Spleen (tissue), 11 donors: ENCODE data around the gene ART4. TPM values are rescaled to one million over a fixed set of nuclear protein-coding genes. Genes with fewer than 3 reads are reported as not detected.

Experiments used
- DNase-seq: peaks from one replicate; pipeline ENCODE4 v3.0.0-alpha.2; 2020
- H3K27ac ChIP-seq, 8 donors: fragments of 200-600 bp; sonication (generic) in 7 of 8; 1 replicate in 4 of 8; 2 replicates in 4 of 8; pipeline versions ENCODE4 v1.5.0 to v1.8.0; 2016 to 2021; ENCODE audit warnings: inconsistent platforms in 4 of 8, mild to moderate bottlenecking in 4 of 8, moderate library complexity in 1 of 8
- H3K27me3 ChIP-seq, 7 donors: fragments of 200-600 bp; sonication (generic) in 6 of 7; replicated peaks in 1 of 7; 1 replicate in 4 of 7; 2 replicates in 3 of 7; pipeline versions ENCODE4 v1.5.0 to v1.8.0; 2016 to 2021; ENCODE audit warnings: inconsistent platforms in 3 of 7, mild to moderate bottlenecking in 1 of 7
- H3K36me3 ChIP-seq, 6 donors: fragments of 200-600 bp; sonication (generic) in 5 of 6; 1 replicate in 4 of 6; 2 replicates in 2 of 6; pipeline versions ENCODE4 v1.5.0 to v1.8.0; 2016 to 2021; ENCODE audit warnings: inconsistent platforms in 2 of 6
- H3K4me1 ChIP-seq, 6 donors: fragments of 200-600 bp; sonication (generic) in 5 of 6; 1 replicate in 3 of 6; 2 replicates in 3 of 6; pipeline versions ENCODE4 v1.5.0 to v1.8.0; 2016 to 2021; ENCODE audit warnings: inconsistent platforms in 3 of 6
- H3K4me3 ChIP-seq, 8 donors: fragments of 200-600 bp; sonication (generic) in 7 of 8; 1 replicate in 4 of 8; 2 replicates in 4 of 8; pipeline versions ENCODE4 v1.5.0 to v1.8.0; 2016 to 2021; ENCODE audit warnings: inconsistent platforms in 4 of 8, mild to moderate bottlenecking in 4 of 8, moderate library complexity in 2 of 8
- H3K9me3 ChIP-seq, 8 donors: fragments of 200-600 bp; sonication (generic) in 7 of 8; 1 replicate in 4 of 8; 2 replicates in 4 of 8; pipeline versions ENCODE4 v1.5.0 to v1.8.0; 2016 to 2021; ENCODE audit warnings: inconsistent platforms in 4 of 8
- POLR2A ChIP-seq, 3 donors: fragments of 450-650 bp; IDR thresholded peaks; one replicate each; pipeline ENCODE4 v1.5.1; 2017; ENCODE audit warnings: antibody characterized with exemption in 3 of 3, mild to moderate bottlenecking in 1 of 3
- POLR2AphosphoS5 ChIP-seq, 3 donors: sonication (generic); formaldehyde crosslinking; IDR thresholded peaks; one replicate each; pipeline ENCODE4 v1.5.1; 2017; ENCODE audit warnings: antibody characterized with exemption in 3 of 3
- WGBS, 5 donors: extraction: QIAGEN DNeasy Blood & Tissue Kit in 3 of 5; methylation state at CpG; one replicate each; pipeline versions ENCODE4 v1.1.5 to v1.1.7; 2013 to 2018; 5-methylcytosine and 5-hydroxymethylcytosine counted together
- intact Hi-C: fragments of 100-400 bp; cut with DNase I; formaldehyde crosslinking; loops from one replicate; pipeline ENCODE4 v1.15.0; 2023; ENCODE audit warnings: low total_unique reads
- polyA plus RNA-seq, 3 donors: library from polyadenylated mRNA; stranded (reverse); fragments of 200-250 nt; gene quantifications; one replicate each; pipeline ENCODE4 v1.2.1, GENCODE V29; 2013
- total RNA-seq, 7 donors: library from RNA; depleted of rRNA in 3 of 7; stranded (reverse); fragments of >200 nt in 3 of 7; fragmentation: NEBNext Ultra II Directional in 4 of 7; extraction: Animal tissue kit (Norgen Biotek cat#: 25700) in 4 of 7; gene quantifications; one replicate each; pipeline versions ENCODE4 v1.1.0 to v1.2.1, GENCODE V29; 2016 to 2021
- TF ChIP-seq, protein P1 (sequence below), 11 experiments: fragments of 200-600 bp in 7 of 11; fragments of 450-650 bp in 4 of 11; sonication (generic) in 4 of 11; IDR thresholded peaks in 8 of 11; conservative IDR thresholded peaks in 3 of 11; 1 replicate in 7 of 11; 2 replicates in 4 of 11; pipeline versions ENCODE4 v1.4.0 to v1.8.0; 2016 to 2021; ENCODE audit warnings: antibody characterized with exemption in 11 of 11, inconsistent platforms in 4 of 11, mild to moderate bottlenecking in 1 of 11
- donor health status: healthy with polysubstance abuse.
- donor health status: DM: no; HTN: no; CAD: no; lungs with moderate emphysema.
- donor health status: DM: no; HTN: no; CAD: no.
- donor health status: Bipolar disorder and iron deficiency.
- donor health status: healthy.
- donor health status: DM: no; HTN: no; CAD: no.
- donor health status: DM: yes; HTN: yes; CAD: no.

Gene ART4
- total and polyA plus RNA-seq, 10 donors: 2.3 to 46.1 (median 18.1) TPM

DNA sequence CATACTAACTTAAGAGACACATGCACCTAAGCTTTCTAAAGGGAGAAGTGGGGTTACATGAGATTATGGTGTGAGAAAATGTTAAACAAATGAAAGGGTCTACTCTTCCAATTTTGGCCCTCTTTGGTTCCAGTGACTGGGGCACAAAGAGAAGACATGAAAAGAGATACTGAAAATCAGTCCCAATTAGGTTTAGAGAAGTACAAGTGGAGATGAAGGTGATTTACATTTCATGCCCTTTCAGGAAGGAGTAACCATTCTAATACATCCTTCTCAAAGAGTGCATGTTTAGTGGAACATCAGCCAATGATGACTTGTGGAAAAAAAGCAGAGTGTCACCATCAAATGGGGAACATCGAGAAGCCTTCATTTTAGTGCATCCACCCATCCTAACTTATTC, 27.9 kb upstream of the ART4 start:
- Histone ChIP-seq H3K27ac (no peak overlapping the region), H3K36me3 (no peaks in the 10 kb centered on the region), H3K4me1 (no peaks in the 10 kb centered on the region), H3K4me3 (no peak overlapping the region), H3K27me3 (peaks cover 0 to 9% (median 0%) of the 10 kb centered on the region in 7 donors), H3K9me3 (peaks cover 0 to 10% (median 4%) of the 10 kb centered on the region in 8 donors)
- DNase-seq: no peak
- WGBS, 5 donors: 80 to 98% (median 97%) methylated on average over 1 of the region's 1 CpG
- TF ChIP-seq, protein P1, sequence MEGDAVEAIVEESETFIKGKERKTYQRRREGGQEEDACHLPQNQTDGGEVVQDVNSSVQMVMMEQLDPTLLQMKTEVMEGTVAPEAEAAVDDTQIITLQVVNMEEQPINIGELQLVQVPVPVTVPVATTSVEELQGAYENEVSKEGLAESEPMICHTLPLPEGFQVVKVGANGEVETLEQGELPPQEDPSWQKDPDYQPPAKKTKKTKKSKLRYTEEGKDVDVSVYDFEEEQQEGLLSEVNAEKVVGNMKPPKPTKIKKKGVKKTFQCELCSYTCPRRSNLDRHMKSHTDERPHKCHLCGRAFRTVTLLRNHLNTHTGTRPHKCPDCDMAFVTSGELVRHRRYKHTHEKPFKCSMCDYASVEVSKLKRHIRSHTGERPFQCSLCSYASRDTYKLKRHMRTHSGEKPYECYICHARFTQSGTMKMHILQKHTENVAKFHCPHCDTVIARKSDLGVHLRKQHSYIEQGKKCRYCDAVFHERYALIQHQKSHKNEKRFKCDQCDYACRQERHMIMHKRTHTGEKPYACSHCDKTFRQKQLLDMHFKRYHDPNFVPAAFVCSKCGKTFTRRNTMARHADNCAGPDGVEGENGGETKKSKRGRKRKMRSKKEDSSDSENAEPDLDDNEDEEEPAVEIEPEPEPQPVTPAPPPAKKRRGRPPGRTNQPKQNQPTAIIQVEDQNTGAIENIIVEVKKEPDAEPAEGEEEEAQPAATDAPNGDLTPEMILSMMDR (IDR thresholded peaks at IDR 0.05 in 8 of 11, conservative IDR thresholded peaks at IDR 0.05 in 3 of 11): no peak
- TF ChIP-seq POLR2A (IDR thresholded peaks at IDR 0.05) (no peak), POLR2AphosphoS5 (IDR thresholded peaks at IDR 0.05) (no peak)
- intact Hi-C loops: no loop called here

DNA sequence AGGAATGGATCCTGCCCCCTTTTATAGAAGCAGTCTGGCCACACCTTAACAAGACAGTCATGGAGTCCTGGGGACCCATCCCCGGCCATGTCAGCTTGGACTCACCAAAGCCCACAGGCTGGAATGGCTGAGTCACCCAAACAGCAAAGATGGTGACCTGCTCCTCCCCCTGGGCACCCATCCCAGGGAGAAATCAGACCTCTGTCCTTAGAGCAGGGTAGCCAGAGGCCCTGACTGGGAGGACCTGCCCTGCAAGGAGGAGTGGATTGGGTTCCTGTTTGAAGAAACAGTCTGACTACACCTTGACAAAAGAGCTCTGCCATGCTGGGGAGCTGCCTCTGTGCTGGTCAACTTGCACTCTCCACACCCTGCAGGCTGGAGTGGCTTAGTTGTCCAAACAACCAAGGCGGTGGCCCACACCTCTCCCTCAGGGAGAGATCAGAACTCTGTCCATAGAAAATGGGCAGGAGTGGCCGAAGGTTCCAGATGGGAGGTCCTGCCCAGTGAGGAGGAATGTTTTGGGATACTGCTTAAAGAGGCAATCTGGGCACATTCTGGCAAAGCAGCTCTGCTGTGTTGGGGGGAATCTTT, 25.7 kb upstream of the ART4 start:
- 77 to 94% (median 92%) methylated on average over 1 to 3 of the region's 3 CpGs for WGBS, 5 donors
- DNase-seq: no peak
- Histone ChIP-seq H3K27ac (no peak overlapping the region), H3K9me3 (peaks cover 0 to 10% (median 4%) of the 10 kb centered on the region in 8 donors), H3K27me3 (peaks cover 0 to 9% (median 0%) of the 10 kb centered on the region in 7 donors), H3K36me3 (no peaks in the 10 kb centered on the region), H3K4me1 (no peaks in the 10 kb centered on the region), H3K4me3 (no peak overlapping the region)
- intact Hi-C loops: no loop called here
- no peak for TF ChIP-seq POLR2A (IDR thresholded peaks at IDR 0.05)
- TF ChIP-seq POLR2AphosphoS5 (IDR thresholded peaks at IDR 0.05): no peak
- TF ChIP-seq, protein P1 (IDR thresholded peaks at IDR 0.05 in 8 of 11, conservative IDR thresholded peaks at IDR 0.05 in 3 of 11): no peak

DNA sequence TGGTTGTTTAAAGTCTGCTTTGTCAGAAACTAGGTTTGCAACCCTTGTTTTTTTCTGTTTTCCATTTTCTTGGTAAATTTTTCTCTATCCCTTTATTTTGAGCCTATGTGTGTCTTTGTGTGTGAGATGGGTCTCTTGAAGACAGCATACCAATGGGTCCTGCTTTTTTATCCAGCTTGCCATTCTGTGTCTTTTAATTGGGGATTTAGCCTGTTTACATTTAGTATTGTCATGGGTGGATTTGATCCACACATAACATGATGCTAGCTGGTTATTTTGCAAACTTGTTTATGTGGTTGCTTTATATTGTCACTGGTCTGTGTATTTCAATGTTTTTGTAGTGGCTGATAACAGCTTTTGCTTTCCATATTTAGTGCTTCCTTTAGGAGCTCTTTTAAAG, 17.2 kb upstream of the ART4 start:
- no peaks in the 10 kb centered on the region for H3K36me3 ChIP-seq
- H3K4me3 ChIP-seq: no peak overlapping the region
- intact Hi-C loops: no loop called here
- no peak for TF ChIP-seq POLR2A (IDR thresholded peaks at IDR 0.05)
- TF ChIP-seq, protein P1 (IDR thresholded peaks at IDR 0.05 in 8 of 11, conservative IDR thresholded peaks at IDR 0.05 in 3 of 11): no peak
- TF ChIP-seq POLR2AphosphoS5 (IDR thresholded peaks at IDR 0.05): no peak
- no peak overlapping the region for H3K27ac ChIP-seq
- no peak for DNase-seq
- no peaks in the 10 kb centered on the region for H3K27me3 ChIP-seq
- H3K4me1 ChIP-seq: no peaks in the 10 kb centered on the region
- peaks cover 0 to 42% (median 29%) of the 10 kb centered on the region in 8 donors for H3K9me3 ChIP-seq

- DNase-seq: no peak
- Histone ChIP-seq H3K27me3 (no peaks in the 10 kb centered on the region), H3K27ac (no peak overlapping the region), H3K4me1 (no peaks in the 10 kb centered on the region), H3K9me3 (peaks cover 0 to 42% (median 29%) of the 10 kb centered on the region in 8 donors), H3K4me3 (no peak overlapping the region), H3K36me3 (no peaks in the 10 kb centered on the region)
- intact Hi-C loops: no loop called here
- TF ChIP-seq, protein P1 (IDR thresholded peaks at IDR 0.05 in 8 of 11, conservative IDR thresholded peaks at IDR 0.05 in 3 of 11): no peak
- TF ChIP-seq POLR2AphosphoS5 (IDR thresholded peaks at IDR 0.05): no peak
- no peak for TF ChIP-seq POLR2A (IDR thresholded peaks at IDR 0.05)
- 69 to 95% (median 82%) methylated on average over 1 of the region's 1 CpG for WGBS, 5 donors
These were observed 15.2 kb upstream of the ART4 start for GRCh38 chr12:14858513-14858912.
